Measurements from ENCODE around the gene ARRDC2.
A peak's percentile ranks its signal among the peaks of the same experiment; 100 is the strongest.

ARRDC2 gene

DNA sequence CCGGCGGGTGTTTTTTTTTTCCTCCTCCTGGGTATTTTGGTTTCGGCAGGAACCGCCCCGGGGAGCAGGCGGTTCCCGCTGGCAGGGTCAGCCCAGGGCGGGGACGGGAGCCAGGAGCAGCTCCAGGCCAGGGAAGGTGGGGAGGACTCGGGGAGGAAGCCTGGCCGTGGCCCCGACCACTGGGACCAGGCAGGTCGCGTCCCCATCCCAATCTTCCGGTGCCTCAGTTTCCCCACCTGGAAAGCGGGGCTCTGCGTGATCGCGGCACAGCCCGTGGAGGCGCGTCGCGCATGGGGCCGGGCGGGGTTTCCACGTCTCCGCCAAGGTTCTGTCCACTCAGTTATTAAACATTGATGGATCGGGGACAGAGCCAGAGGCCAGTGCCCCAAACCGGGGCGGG, 43.9 kb downstream of the ARRDC2 start:
- TF ChIP-seq POLR2A (IDR thresholded peaks at IDR 0.05; ENCODE audit: extremely low read depth, insufficient read length) (no peak), MYC (IDR thresholded peaks at IDR 0.05; ENCODE audit: low read depth, low read length) (no peak)
- TF ChIP-seq, protein P1, sequence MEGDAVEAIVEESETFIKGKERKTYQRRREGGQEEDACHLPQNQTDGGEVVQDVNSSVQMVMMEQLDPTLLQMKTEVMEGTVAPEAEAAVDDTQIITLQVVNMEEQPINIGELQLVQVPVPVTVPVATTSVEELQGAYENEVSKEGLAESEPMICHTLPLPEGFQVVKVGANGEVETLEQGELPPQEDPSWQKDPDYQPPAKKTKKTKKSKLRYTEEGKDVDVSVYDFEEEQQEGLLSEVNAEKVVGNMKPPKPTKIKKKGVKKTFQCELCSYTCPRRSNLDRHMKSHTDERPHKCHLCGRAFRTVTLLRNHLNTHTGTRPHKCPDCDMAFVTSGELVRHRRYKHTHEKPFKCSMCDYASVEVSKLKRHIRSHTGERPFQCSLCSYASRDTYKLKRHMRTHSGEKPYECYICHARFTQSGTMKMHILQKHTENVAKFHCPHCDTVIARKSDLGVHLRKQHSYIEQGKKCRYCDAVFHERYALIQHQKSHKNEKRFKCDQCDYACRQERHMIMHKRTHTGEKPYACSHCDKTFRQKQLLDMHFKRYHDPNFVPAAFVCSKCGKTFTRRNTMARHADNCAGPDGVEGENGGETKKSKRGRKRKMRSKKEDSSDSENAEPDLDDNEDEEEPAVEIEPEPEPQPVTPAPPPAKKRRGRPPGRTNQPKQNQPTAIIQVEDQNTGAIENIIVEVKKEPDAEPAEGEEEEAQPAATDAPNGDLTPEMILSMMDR (IDR thresholded peaks at IDR 0.05; ENCODE audit: low read depth, low read length): no peak
- TF ChIP-seq, protein P2, sequence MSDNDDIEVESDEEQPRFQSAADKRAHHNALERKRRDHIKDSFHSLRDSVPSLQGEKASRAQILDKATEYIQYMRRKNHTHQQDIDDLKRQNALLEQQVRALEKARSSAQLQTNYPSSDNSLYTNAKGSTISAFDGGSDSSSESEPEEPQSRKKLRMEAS (IDR thresholded peaks at IDR 0.05; ENCODE audit: low read depth, low read length): no peak
- H3K4me3 ChIP-seq (ENCODE audit: low read depth, low read length): no peak overlapping the region
- no peak for DNase-seq (ENCODE audit: low read depth)

DNA sequence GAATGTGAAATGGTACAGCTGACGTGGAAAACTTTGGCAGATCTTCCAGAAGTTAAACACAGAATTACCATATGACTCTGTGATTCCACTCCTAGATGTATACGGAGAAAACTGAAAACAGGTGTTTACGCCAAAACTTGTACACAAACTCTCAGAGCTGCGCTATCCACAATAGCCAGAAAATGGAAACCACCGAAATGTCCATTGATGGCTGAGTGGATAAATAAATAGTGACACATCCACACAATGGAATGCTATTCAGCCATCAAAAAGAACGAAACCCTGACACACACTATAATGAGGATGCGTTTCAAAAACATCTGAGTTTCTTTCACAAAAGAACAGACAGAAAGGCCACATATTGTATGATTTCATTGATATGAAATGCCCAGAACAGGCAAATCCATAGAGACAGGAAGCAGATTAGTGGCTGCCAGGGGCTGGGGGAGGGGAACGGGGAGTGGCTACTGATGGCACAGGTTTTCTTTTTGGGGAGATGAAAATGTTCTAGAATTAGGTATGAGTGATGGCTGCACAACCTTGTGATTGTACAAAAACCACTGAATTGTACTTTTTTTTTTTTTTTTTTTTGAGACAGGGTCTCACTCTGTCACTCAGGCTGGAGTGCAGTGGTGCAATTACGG, 45.7 kb downstream of the ARRDC2 start:
- no peak overlapping the region for H3K4me3 ChIP-seq (ENCODE audit: low read depth, low read length)
- TF ChIP-seq, protein P2 (IDR thresholded peaks at IDR 0.05; ENCODE audit: low read depth, low read length): no peak
- TF ChIP-seq POLR2A (IDR thresholded peaks at IDR 0.05; ENCODE audit: extremely low read depth, insufficient read length) (no peak), MYC (IDR thresholded peaks at IDR 0.05; ENCODE audit: low read depth, low read length) (no peak)
- TF ChIP-seq, protein P1 (IDR thresholded peaks at IDR 0.05; ENCODE audit: low read depth, low read length): no peak

DNA sequence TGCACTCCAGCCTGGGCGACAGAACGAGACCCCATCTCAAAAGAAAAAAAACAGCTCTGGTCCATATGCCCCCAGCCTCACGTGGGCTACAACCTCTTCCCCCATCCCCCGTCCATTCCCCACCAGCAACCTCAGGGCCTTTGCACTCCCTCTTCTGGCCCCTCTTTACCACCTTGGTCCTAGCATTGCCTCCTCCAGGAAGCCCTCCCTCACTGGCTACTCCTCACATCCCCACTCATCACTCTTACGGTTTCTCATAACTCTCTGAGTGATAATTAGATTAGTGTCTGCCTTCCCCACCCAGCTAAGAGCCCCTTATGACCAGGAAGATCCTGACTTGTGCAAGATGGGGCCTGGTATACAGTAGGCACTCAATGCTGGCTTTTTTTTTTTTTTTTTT, 48.0 kb downstream of the ARRDC2 start:
- H3K4me3 ChIP-seq (ENCODE audit: low read depth, low read length): no peak overlapping the region
- TF ChIP-seq MYC (IDR thresholded peaks at IDR 0.05; ENCODE audit: low read depth, low read length) (no peak), POLR2A (IDR thresholded peaks at IDR 0.05; ENCODE audit: extremely low read depth, insufficient read length) (no peak)
- TF ChIP-seq, protein P1 (IDR thresholded peaks at IDR 0.05; ENCODE audit: low read depth, low read length): no peak
- TF ChIP-seq, protein P2 (IDR thresholded peaks at IDR 0.05; ENCODE audit: low read depth, low read length): no peak
- DNase-seq (ENCODE audit: low read depth): no peak

More for the DNA sequence above, 45.7 kb downstream of the ARRDC2 start:
- DNase-seq (ENCODE audit: low read depth): no peak

DNA sequence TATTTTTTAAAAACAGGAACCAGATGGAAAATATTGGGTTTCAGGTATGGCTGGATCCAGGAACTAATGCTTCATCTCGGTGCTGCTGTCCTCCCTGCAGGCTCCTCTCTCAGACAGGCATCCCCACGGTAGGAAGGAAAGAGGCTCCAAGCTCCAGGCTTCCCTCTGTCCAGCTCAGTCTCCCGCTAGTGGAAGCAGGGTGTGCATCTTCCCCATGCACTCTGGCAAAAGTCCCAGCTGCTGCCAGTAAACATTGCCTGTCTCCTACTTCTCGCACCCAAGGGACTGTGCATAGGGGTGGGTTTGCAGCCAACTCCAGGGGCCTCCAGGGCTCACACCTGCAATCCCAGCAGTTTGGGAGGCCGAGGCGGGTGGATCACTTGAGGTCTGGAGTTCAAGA, 49.6 kb downstream of the ARRDC2 start:
- TF ChIP-seq, protein P2 (IDR thresholded peaks at IDR 0.05; ENCODE audit: low read depth, low read length): no peak
- TF ChIP-seq, protein P1 (IDR thresholded peaks at IDR 0.05; ENCODE audit: low read depth, low read length): no peak
- TF ChIP-seq POLR2A (IDR thresholded peaks at IDR 0.05; ENCODE audit: extremely low read depth, insufficient read length) (no peak), MYC (IDR thresholded peaks at IDR 0.05; ENCODE audit: low read depth, low read length) (no peak)
- no peak overlapping the region for H3K4me3 ChIP-seq (ENCODE audit: low read depth, low read length)
- no peak for DNase-seq (ENCODE audit: low read depth)

DNA sequence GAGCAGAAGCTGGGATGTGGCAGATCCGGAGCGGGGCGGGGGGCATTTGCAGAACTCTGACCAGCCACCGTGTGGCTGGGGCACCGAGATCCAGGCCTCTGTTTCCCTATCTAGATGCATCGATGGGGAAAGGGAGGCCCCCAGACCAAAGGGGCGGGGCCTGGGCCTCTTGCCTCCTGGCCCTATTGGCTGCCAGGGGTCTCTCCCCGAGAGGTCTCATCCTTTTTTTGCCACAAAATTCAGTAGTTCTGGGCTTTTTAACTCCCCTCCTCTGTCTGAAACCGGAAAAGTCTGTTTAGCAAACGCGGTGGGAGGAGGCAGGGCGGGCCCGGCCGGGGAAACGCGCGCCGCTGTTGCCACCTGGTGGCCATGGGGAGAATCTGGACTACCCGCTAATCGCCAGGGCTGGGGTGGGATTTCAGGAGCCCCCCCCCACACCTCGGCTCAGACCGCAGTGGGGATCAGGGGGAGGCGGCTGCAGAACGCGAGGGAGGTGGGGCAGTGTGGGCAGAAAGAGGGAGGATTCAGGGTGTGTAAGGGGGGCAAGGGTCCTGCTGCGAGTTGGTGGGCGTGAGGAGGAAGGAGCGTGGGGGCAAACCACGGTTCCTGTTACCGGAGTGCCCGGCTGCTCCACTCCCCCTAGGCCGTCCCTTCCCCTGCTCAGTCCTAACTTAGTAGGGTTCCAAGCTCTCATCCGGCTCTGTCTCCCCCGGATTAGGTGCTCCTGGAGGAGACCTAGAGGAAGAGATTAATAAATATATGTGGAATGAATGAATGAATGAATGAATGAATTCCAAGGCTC, 50.4 kb downstream of the ARRDC2 start:
- H3K4me3 ChIP-seq (ENCODE audit: low read depth, low read length): no peak overlapping the region
- TF ChIP-seq POLR2A (IDR thresholded peaks at IDR 0.05; ENCODE audit: extremely low read depth, insufficient read length): peak; percentile 20
- TF ChIP-seq, protein P2 (IDR thresholded peaks at IDR 0.05; ENCODE audit: low read depth, low read length): no peak; the same call in 1 of the 2 replicates
- 0 out of 2 replicates have a peak, but pooled peaks have one; percentile 29 for TF ChIP-seq MYC (IDR thresholded peaks at IDR 0.05; ENCODE audit: low read depth, low read length)
- TF ChIP-seq, protein P1 (IDR thresholded peaks at IDR 0.05; ENCODE audit: low read depth, low read length): peak; percentile 72
- DNase-seq (ENCODE audit: low read depth): peak; percentile 85

Data from NB4 (cell line).